NCI-H146 treated with DMSO at 0.1 percent for 48 hours (cell line): ENCODE results near the gene IP6K3.

Source experiments
- DNase-seq: peaks from one replicate; lab custom pipeline; 2025; ENCODE audit not compliant: unreplicated experiment; lab: John Stamatoyannopoulos, UW

IP6K3 gene

GRCh38 chr6:33691456-33692077 is 55.1 kb downstream of the IP6K3 start:
- no peak for DNase-seq

DNA sequence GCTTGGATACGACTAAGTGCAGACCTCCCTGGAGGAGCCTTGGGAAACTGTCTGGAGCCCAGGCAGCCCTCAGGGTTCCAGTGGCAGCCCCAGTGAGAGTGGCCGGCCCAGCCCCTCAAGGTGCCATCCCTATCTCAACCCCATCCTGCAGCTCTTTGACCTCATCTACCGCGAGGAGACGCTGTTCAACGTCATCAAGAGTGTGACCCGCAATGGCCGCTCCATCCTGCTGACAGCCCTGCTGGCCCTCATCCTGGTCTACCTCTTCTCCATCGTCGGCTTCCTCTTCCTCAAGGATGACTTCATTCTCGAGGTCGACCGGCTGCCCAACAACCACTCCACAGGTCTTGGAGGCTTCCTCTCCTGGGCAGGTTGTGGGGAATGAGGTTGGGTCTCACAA is 55.9 kb downstream of the IP6K3 start:
- no peak for DNase-seq

DNA sequence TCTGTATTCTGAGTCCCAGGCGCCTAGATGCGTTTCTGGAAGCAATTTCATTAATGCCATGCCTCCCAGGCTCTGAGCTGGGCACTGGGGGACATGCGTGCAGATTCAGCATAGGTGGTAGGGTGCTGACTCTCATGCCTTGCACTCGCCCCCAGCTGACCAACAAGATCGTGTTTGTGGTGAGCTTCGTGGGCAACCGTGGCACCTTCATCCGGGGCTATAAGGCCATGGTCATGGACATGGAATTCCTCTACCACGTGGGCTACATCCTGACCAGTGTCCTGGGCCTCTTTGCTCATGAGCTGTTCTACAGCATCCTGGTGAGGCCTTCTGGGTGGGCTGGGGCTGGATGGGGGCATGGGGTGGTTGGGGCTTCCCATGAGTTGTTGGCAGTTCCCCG is 56.8 kb downstream of the IP6K3 start:
- DNase-seq: no peak

DNA sequence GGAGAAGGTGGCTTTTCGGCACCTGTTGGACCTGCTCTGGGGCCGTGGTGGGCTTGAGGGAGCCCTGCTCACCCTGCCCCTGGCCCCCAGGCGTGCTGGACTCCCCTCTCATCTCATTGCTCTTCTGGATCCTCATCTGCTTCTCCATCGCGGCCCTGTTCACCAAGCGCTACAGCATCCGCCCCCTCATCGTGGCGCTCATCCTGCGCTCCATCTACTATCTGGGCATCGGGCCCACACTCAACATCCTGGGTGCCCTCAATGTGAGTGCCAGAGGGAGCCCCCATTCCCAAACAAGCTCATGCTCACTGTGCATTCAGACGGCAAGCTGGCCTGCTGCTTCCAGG is 57.6 kb downstream of the IP6K3 start:
- DNase-seq: no peak

DNA sequence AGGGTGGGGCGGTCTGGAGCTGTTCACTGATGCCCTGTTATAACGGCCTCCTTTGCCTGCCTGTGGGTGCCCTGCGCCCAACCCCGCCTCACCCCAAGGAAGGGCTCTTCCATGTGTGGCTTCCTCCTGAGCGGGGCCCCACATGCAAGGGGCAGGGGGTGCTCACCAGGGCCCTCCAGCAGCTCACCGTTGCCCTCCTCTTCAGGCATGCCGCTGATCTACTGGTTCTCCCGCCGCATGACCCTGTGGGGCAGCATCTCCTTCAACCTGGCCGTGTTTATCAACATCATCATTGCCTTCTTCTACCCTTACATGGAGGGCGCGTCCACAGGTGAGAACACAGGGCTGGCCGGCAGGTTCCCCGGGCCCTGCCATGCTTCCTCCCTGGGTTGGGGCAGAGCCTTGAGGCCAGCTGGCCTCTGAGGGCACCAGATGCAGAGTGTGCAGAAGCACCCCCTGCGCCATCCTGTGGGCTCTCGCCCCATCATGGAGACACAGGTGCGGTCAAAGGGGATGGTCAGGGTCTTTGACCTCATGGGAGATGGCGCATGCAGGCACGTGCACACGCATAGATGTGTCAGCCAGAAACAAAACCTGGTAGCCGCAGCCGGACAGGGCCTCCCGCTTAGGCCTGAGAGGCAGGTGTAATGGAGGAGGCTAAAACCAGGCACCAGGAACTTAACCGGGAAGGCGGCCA is 58.1 kb downstream of the IP6K3 start:
- no peak for DNase-seq

GRCh38 chr6:33688006-33688405 is 58.7 kb downstream of the IP6K3 start:
- no peak for DNase-seq

DNA sequence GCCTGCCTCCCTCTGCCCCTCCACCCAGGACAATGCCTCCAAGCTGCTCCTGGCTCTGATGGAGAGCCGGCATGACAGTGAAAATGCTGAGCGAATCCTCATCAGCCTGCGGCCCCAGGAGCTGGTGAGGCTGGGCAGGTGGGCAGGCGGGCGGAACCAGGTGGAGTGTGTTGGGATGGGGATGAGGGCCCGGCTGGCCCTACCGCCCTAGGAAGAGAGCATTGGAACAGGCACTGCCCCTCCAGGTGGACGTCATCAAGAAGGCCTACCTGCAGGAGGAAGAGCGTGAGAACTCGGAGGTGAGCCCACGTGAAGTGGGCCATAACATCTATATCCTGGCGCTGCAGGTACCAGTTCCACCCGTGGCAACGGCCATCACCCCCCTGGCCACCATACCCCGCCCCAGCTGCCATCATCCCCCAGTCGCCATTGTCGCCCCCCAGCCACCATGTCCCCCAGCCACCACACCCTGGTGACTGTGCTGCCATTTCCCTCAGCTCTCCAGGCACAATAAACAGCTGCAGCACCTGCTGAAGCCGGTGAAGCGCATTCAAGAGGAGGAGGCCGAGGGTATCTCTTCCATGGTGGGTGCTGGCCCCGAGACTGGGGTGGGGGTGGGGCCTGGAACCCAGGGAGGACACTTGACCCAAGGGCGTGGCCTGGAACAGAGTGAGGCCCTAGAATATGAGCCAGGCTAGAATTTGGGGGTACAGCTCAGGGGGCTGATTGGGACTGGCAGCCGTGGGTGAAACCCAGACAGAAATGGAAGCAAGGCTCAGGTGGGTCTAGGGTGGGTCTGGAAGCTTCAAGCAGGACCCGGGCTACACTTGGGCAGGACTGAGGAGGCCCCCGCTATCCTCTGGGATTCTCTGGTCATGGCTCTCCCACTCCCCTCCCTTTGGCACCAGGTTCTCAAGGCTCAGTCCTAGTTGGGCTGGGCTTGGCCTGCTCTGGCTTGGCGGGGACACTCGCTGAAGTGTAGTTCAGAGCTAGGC is 59.4 kb downstream of the IP6K3 start:
- no peak for DNase-seq

- no peak for DNase-seq
Measured at GRCh38 chr6:33686225-33686924, 60.3 kb downstream of the IP6K3 start.

DNA sequence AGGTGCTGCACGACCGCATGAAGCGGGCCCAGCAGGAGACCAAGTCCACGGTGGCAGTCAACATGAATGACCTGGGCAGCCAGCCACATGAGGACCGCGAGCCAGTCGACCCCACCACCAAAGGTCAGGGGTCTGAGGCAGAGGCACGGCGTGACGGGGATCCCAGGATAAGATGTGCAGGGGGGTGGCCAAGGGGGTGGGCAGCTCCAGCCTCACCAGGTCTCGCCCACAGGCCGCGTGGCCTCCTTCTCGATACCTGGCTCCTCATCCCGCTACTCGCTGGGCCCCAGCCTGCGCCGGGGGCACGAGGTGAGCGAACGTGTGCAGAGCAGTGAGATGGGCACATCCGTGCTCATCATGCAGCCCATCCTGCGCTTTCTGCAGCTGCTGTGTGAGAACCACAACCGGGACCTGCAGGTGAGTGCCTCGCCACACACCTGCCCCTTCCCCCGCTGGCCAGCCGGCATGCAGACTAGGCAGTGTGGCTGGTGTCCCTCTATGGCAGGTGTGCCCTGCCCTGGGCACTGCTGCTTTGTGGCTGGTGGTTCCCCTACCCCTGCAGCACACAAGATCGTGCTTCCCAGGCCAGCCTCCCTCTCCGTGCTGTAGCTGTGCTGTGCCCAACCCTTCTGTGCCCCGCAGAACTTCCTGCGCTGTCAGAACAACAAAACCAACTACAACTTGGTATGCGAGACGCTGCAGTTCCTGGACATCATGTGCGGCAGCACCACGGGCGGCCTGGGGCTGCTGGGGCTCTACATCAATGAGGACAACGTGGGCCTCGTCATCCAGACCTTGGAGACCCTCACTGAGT is 61.1 kb downstream of the IP6K3 start:
- DNase-seq: no peak

GRCh38 chr6:33684983-33685382 is 61.7 kb downstream of the IP6K3 start:
- no peak for DNase-seq

GRCh38 chr6:33684428-33684896 is 62.2 kb downstream of the IP6K3 start:
- no peak for DNase-seq

- no peak for DNase-seq
Measured at GRCh38 chr6:33683576-33684427, 62.9 kb downstream of the IP6K3 start.

DNA sequence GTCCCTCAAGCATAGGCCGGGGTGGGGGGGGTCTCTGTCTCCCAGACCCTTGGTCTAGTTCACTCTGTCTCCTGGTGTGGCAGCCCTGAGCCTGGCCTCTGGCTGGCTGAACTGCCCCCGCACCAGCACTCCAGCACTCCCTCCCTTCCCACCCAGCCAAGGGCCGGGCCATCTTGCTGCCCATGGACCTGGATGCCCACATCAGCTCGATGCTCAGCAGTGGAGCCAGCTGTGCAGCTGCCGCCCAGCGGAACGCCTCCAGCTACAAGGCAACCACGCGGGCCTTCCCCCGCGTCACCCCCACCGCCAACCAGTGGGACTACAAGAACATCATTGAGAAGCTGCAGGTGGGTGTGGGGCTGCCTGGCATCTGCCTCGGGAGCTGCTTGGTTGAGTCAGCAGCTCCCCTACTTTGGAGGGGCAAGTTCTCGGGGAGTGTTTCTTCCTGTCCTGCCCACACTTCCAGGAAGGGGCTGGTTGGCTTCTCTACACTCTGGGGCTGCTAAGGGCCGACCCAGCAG is 63.6 kb downstream of the IP6K3 start:
- DNase-seq: no peak

DNA sequence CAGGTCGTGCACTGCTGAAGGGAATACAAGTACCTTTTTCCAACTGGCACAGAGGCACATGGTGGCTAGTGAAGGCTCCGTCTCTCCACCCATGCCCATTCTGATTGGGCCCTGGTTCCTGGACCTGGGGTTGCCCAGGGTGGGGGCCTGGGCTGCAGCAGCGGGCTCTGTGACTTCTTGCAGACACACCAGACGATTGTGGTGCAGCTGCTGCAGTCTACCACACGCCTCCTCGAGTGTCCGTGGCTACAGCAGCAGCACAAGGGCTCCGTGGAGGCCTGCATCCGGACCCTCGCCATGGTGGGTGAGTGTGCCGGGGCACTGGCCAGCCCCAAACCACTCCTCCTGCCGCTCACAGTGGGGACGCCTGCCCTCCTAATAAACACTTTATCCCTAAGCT is 64.4 kb downstream of the IP6K3 start:
- no peak for DNase-seq

GRCh38 chr6:33679761-33680160 is 66.9 kb downstream of the IP6K3 start:
- no peak for DNase-seq

- DNase-seq: no peak
Measured at GRCh38 chr6:33678932-33679490, 67.7 kb downstream of the IP6K3 start.

- no peak for DNase-seq
Measured at GRCh38 chr6:33678233-33678931, 68.3 kb downstream of the IP6K3 start.

DNA sequence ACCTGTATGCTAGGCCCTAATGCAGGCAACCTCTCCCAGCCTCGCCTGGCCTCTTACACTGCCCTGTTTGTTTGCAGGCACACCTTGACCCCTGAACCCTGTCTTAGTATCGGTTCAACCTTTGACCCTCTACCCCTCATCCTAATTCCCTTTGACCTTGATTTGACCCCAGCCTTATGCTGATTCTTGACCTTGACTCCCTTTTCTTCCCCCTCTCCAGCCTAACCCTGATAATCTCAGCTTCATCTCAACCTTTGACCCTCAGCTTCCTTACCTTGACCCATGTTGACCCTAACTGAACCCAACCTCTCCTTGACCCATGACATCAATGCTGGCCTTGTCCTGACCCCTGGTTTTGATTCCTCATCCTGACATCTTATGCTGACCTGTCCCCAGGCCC is 69.0 kb downstream of the IP6K3 start:
- no peak for DNase-seq
